Measurements from ENCODE around the gene DNER. TPM values are rescaled to one million over a fixed set of nuclear protein-coding genes. Genes with fewer than 3 reads are reported as not detected.
"Not testable (repeated sequence)": the region's sequence is repeated elsewhere in the genome, so short reads cannot be mapped to it uniquely, and the experiment has no call there.

Gene DNER
- total and polyA plus RNA-seq, 2 experiments from 2014 or later, result 0.39 to 0.65 TPM

DNA sequence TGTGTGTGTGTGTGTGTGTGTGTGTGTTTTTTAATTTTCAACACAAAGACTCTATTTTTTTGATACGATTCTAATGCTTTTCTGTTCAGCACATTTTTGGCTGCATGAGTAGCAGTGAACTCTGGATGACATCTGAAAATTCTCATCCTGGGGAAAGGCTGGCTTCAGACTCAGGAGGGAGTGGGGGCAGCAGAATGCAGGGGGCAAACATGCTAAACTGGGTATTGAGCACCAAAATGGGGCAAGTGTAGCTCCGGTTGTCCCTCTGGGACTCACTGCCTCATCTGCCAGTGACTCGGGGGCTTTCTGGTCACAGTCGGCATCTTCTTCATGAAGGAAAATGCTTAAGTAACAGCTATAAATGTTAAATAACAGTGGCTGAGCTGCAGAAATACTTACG, 326.5 kb downstream of the DNER start:
- Histone ChIP-seq H3F3A (ENCODE audit: insufficient read depth) (no peaks in the 10 kb centered on the region), H2AFZ (no peak overlapping the region), H3K4me1 (ENCODE audit: insufficient read depth) (peaks cover 4% of the 10 kb centered on the region; the same call in 1 of the 2 replicates), H3K4me2 (ENCODE audit: unreplicated experiment) (no peak overlapping the region), H3K36me3 (ENCODE audit: low read depth) (no peaks in the 10 kb centered on the region), H3K9me3 (ENCODE audit: low read depth) (no peaks in the 10 kb centered on the region), H3K9me2 (ENCODE audit: insufficient read depth) (no peaks in the 10 kb centered on the region), H3K27me3 (replicated peaks; ENCODE audit: insufficient read depth) (no peaks in the 10 kb centered on the region; the same call in 1 of the 2 replicates), H4K20me1 (ENCODE audit: insufficient read depth) (no peaks in the 10 kb centered on the region), H3K9ac (no peak overlapping the region), H3K79me2 (ENCODE audit: insufficient read depth) (no peaks in the 10 kb centered on the region), H3K27ac (no peak overlapping the region), H3K4me3 (no peak overlapping the region)
- in situ Hi-C loops (cut with MboI), result no loop called here
- 20 to 31% methylated on average over 5 of the region's 5 CpGs for WGBS, 2 experiments (ENCODE audit: low coverage in 1 of 2, low lambda C conversion rate in 2 of 2, missing lambda C conversion rate in 2 of 2)
- DNase-seq, result peak; percentile 25
- TF ChIP-seq EZH2phosphoT487 (IDR thresholded peaks at IDR 0.05; ENCODE audit: insufficient read depth, low read depth) (no peak), EZH2 (IDR thresholded peaks at IDR 0.05; ENCODE audit: insufficient read depth, poor library complexity, severe bottlenecking) (no peak)

DNA sequence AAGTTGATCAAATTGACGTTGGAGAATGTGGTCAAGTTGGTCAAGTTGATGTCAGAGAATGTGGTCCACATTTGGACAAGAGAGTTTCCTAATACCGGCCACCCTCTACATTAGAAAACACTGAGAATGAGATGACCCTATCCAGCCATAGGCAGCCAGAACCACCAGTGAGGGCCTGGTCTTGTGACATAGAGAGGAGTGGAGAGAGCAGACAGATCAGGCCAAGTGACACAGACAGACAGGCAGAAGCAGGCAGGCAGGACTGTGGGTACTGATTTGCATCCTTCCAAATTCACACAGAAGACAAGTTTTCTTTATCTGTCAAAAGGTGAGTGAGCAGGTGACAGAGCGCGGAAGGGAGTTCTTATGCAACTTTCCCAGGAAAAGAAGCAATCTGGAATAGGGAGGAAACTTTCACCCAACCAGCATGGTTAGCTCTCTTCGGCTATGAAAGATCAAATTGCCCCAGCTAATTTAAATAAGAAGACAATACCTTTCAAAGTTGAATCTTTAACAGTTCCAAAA, 334.2 kb downstream of the DNER start:
- H4K20me1 ChIP-seq (ENCODE audit: insufficient read depth), result no peaks in the 10 kb centered on the region
- H3K4me3 ChIP-seq, result no peak overlapping the region
- no peak overlapping the region for H2AFZ ChIP-seq
- no peak overlapping the region for H3K9ac ChIP-seq
- no peak for DNase-seq
- no peaks in the 10 kb centered on the region for H3K9me3 ChIP-seq (ENCODE audit: low read depth)
- no peaks in the 10 kb centered on the region for H3F3A ChIP-seq (ENCODE audit: insufficient read depth)
- in situ Hi-C loops (cut with MboI), result no loop called here
- TF ChIP-seq EZH2 (IDR thresholded peaks at IDR 0.05; ENCODE audit: insufficient read depth, poor library complexity, severe bottlenecking) (no peak), EZH2phosphoT487 (IDR thresholded peaks at IDR 0.05; ENCODE audit: insufficient read depth, low read depth) (no peak)
- 83% methylated on average over 5 of the region's 5 CpGs for WGBS, 2 experiments (ENCODE audit: low coverage in 1 of 2, low lambda C conversion rate in 2 of 2, missing lambda C conversion rate in 2 of 2)
- H3K79me2 ChIP-seq (ENCODE audit: insufficient read depth), result no peaks in the 10 kb centered on the region
- H3K27ac ChIP-seq, result no peak overlapping the region
- no peak overlapping the region for H3K4me2 ChIP-seq (ENCODE audit: unreplicated experiment)
- no peaks in the 10 kb centered on the region for H3K36me3 ChIP-seq (ENCODE audit: low read depth)
- H3K4me1 ChIP-seq (ENCODE audit: insufficient read depth), result no peaks in the 10 kb centered on the region
- no peaks in the 10 kb centered on the region for H3K27me3 ChIP-seq (replicated peaks; ENCODE audit: insufficient read depth)
- peaks cover 3% of the 10 kb centered on the region; the same call in 1 of the 2 replicates for H3K9me2 ChIP-seq (ENCODE audit: insufficient read depth)

DNA sequence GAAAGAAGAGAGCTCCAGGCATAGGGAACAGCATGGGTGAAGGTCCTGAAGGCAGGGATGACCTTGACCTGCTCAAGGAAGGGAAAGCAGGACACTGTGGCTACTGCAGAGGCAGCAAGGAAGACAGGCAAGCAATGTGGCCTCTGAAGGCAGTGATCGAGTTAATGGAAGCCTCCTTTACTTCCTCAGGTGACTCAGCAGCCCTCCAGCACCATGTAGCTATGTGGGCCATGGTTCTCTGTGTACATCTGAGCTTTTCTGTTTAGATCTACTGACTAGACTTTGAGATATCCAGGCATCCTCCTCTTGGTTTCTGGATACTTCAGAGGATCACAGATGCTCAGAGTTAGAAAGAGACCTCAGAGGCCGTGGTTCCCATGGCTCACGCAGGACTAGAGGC, 336.0 kb downstream of the DNER start:
- Histone ChIP-seq H3K27me3 (replicated peaks; ENCODE audit: insufficient read depth) (no peaks in the 10 kb centered on the region), H3F3A (ENCODE audit: insufficient read depth) (no peaks in the 10 kb centered on the region), H3K4me3 (no peak overlapping the region), H3K4me2 (ENCODE audit: unreplicated experiment) (no peak overlapping the region), H3K4me1 (ENCODE audit: insufficient read depth) (no peaks in the 10 kb centered on the region), H4K20me1 (ENCODE audit: insufficient read depth) (no peaks in the 10 kb centered on the region), H3K36me3 (ENCODE audit: low read depth) (no peaks in the 10 kb centered on the region), H2AFZ (no peak overlapping the region), H3K9me2 (ENCODE audit: insufficient read depth) (peaks cover 3% of the 10 kb centered on the region; the same call in 1 of the 2 replicates), H3K27ac (no peak overlapping the region), H3K9ac (no peak overlapping the region), H3K79me2 (ENCODE audit: insufficient read depth) (no peaks in the 10 kb centered on the region), H3K9me3 (ENCODE audit: low read depth) (no peaks in the 10 kb centered on the region)
- in situ Hi-C loops (cut with MboI), result no loop called here
- DNase-seq, result no peak
- 63 to 68% methylated on average over 3 of the region's 3 CpGs for WGBS, 2 experiments (ENCODE audit: low coverage in 1 of 2, low lambda C conversion rate in 2 of 2, missing lambda C conversion rate in 2 of 2)
- TF ChIP-seq EZH2phosphoT487 (IDR thresholded peaks at IDR 0.05; ENCODE audit: insufficient read depth, low read depth), result no peak
- no peak for TF ChIP-seq EZH2 (IDR thresholded peaks at IDR 0.05; ENCODE audit: insufficient read depth, poor library complexity, severe bottlenecking)

DNA sequence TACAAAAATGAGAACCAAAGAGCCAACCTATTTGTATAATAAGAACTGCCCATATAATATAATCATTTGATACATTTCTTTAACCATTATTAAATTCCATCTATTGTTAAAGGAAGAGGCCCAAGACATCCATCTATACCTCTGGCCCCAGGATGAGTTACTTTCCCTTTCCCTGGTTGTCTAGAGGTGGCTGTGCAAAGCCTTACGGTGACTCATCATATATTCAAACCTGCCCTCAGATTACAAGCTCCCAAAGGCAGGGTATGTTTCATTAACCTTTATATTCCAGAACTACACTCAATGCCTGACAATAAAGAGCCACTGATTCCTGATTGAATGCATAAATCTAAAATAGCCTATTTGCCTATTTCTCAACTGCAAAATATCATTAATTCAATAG, 337.5 kb downstream of the DNER start:
- in situ Hi-C loops (cut with MboI), result no loop called here
- no peaks in the 10 kb centered on the region for H3K79me2 ChIP-seq (ENCODE audit: insufficient read depth)

DNA sequence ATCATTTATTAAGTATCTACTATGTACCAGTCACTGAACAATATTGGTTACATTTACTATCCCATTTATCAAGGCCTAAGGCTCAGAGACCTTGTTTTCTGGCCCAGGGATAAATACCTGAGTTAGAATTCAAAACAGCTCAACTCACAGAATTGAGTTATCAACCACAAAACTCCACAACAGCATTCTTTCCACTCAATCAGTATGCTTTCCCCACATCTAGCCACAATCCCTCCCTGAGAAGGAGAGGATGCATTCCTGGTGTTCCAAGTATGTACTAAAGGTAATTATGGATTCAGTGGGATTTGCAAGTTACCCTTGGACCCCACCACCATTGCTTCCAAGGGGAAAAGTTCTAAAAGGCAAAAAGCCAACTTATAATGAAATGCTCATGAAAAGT, 339.1 kb downstream of the DNER start:
- no peaks in the 10 kb centered on the region for H3K79me2 ChIP-seq (ENCODE audit: insufficient read depth)
- no peak overlapping the region for H3K4me3 ChIP-seq
- in situ Hi-C loops (cut with MboI), result no loop called here
- H4K20me1 ChIP-seq (ENCODE audit: insufficient read depth), result no peaks in the 10 kb centered on the region
- H2AFZ ChIP-seq, result no peak overlapping the region
- H3K4me1 ChIP-seq (ENCODE audit: insufficient read depth), result peaks cover 5% of the 10 kb centered on the region
- H3K9me3 ChIP-seq (ENCODE audit: low read depth), result no peaks in the 10 kb centered on the region
- H3F3A ChIP-seq (ENCODE audit: insufficient read depth), result peaks cover 2% of the 10 kb centered on the region; the same call in 1 of the 2 replicates
- H3K36me3 ChIP-seq (ENCODE audit: low read depth), result no peaks in the 10 kb centered on the region
- H3K4me2 ChIP-seq (ENCODE audit: unreplicated experiment), result no peak overlapping the region
- DNase-seq, result peak; percentile 23
- TF ChIP-seq EZH2 (IDR thresholded peaks at IDR 0.05; ENCODE audit: insufficient read depth, poor library complexity, severe bottlenecking), result no peak
- TF ChIP-seq EZH2phosphoT487 (IDR thresholded peaks at IDR 0.05; ENCODE audit: insufficient read depth, low read depth), result no peak
- H3K27me3 ChIP-seq (replicated peaks; ENCODE audit: insufficient read depth), result no peaks in the 10 kb centered on the region
- no peak overlapping the region for H3K27ac ChIP-seq
- H3K9ac ChIP-seq, result no peak overlapping the region
- peaks cover 3% of the 10 kb centered on the region; the same call in 1 of the 2 replicates for H3K9me2 ChIP-seq (ENCODE audit: insufficient read depth)

More for the DNA sequence above, 337.5 kb downstream of the DNER start:
- H3K27ac ChIP-seq, result no peak overlapping the region
- no peaks in the 10 kb centered on the region for H3K36me3 ChIP-seq (ENCODE audit: low read depth)
- H3K9me2 ChIP-seq (ENCODE audit: insufficient read depth), result peaks cover 3% of the 10 kb centered on the region; the same call in 1 of the 2 replicates
- TF ChIP-seq EZH2 (IDR thresholded peaks at IDR 0.05; ENCODE audit: insufficient read depth, poor library complexity, severe bottlenecking) (no peak), EZH2phosphoT487 (IDR thresholded peaks at IDR 0.05; ENCODE audit: insufficient read depth, low read depth) (no peak)
- H3K27me3 ChIP-seq (replicated peaks; ENCODE audit: insufficient read depth), result no peaks in the 10 kb centered on the region
- no peaks in the 10 kb centered on the region for H3F3A ChIP-seq (ENCODE audit: insufficient read depth)
- no peak overlapping the region for H3K9ac ChIP-seq
- H3K4me3 ChIP-seq, result no peak overlapping the region
- H3K4me1 ChIP-seq (ENCODE audit: insufficient read depth), result no peaks in the 10 kb centered on the region
- H3K9me3 ChIP-seq (ENCODE audit: low read depth), result no peaks in the 10 kb centered on the region
- WGBS, 2 experiments (ENCODE audit: low coverage in 1 of 2, low lambda C conversion rate in 2 of 2, missing lambda C conversion rate in 2 of 2), result 25 to 26% methylated on average over 1 of the region's 1 CpG
- H4K20me1 ChIP-seq (ENCODE audit: insufficient read depth), result no peaks in the 10 kb centered on the region
- no peak overlapping the region for H3K4me2 ChIP-seq (ENCODE audit: unreplicated experiment)
- peak; percentile 28 for DNase-seq
- no peak overlapping the region for H2AFZ ChIP-seq

DNA sequence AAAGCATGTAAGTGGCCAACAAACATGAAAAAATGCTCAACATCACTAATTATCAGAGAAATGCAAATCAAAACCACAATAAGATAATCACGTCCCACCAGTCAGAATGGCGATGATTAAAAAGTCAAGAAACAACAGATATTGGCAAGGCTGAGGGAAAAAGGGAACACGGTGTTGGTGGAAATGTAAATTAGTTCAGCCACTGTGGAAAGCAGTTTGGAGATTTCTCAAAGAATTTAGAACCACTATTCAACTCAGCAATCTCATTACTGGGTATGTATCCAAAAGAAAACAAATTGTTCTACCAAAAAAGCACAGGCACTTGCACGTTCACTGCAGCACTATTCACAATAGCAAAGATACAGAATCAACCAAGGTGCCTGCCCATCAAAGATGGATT, 341.0 kb downstream of the DNER start:
- H3K79me2 ChIP-seq (ENCODE audit: insufficient read depth); H3K4me2 ChIP-seq (ENCODE audit: unreplicated experiment); H2AFZ ChIP-seq; H3K4me3 ChIP-seq; H4K20me1 ChIP-seq (ENCODE audit: insufficient read depth); H3K36me3 ChIP-seq (ENCODE audit: low read depth); DNase-seq; in situ Hi-C loops (cut with MboI); H3F3A ChIP-seq (ENCODE audit: insufficient read depth); H3K27me3 ChIP-seq (replicated peaks; ENCODE audit: insufficient read depth); H3K27ac ChIP-seq; H3K9me3 ChIP-seq (ENCODE audit: low read depth); H3K9ac ChIP-seq; H3K4me1 ChIP-seq (ENCODE audit: insufficient read depth); H3K9me2 ChIP-seq (ENCODE audit: insufficient read depth): not testable (repeated sequence)
- 36 to 39% methylated on average over 4 of the region's 4 CpGs for WGBS, 2 experiments (ENCODE audit: low coverage in 1 of 2, low lambda C conversion rate in 2 of 2, missing lambda C conversion rate in 2 of 2)

Data from GM23248 (cell line).